ENCODE measurements around the gene MPIG6B.

Gene MPIG6B

GRCh38 chr6:31713991-31714684 is 9.0 kb upstream of the MPIG6B start:
- TF ChIP-seq CEBPB (IDR thresholded peaks at IDR 0.05): no peak

- TF ChIP-seq CEBPB (IDR thresholded peaks at IDR 0.05) (no peak), FOXM1 (IDR thresholded peaks at IDR 0.05; ENCODE audit: borderline replicate concordance, low read depth) (no peak), USF1 (IDR thresholded peaks at IDR 0.05) (no peak), EP300 (IDR thresholded peaks at IDR 0.05; ENCODE audit: borderline replicate concordance) (no peak), EGR1 (IDR thresholded peaks at IDR 0.05) (no peak), REST (IDR thresholded peaks at IDR 0.05; ENCODE audit: low read depth) (no peak), TEAD4 (IDR thresholded peaks at IDR 0.05) (no peak), RAD21 (IDR thresholded peaks at IDR 0.05; ENCODE audit: low read depth) (no peak)
Observed at GRCh38 chr6:31715022-31715958, 7.9 kb upstream of the MPIG6B start, which contains the start of gene LY6G6D. Gene LY6G6D (plus strand): TSS chr6:31715348. CDS start chr6:31715356, 8 bp downstream.

- TF ChIP-seq MAX (IDR thresholded peaks at IDR 0.05): no peak
- no peak for TF ChIP-seq EP300 (IDR thresholded peaks at IDR 0.05; ENCODE audit: borderline replicate concordance)
- TF ChIP-seq FOXM1 (IDR thresholded peaks at IDR 0.05; ENCODE audit: borderline replicate concordance, low read depth): no peak
- TF ChIP-seq YY1 (IDR thresholded peaks at IDR 0.05; ENCODE audit: low read depth): no peak
- no peak for TF ChIP-seq TAF1 (IDR thresholded peaks at IDR 0.05; ENCODE audit: low read depth)
- no peak for TF ChIP-seq REST (IDR thresholded peaks at IDR 0.05; ENCODE audit: low read depth)
- no peak for TF ChIP-seq CEBPB (IDR thresholded peaks at IDR 0.05)
- no peak for TF ChIP-seq CREB1 (IDR thresholded peaks at IDR 0.05; ENCODE audit: low read depth)
- TF ChIP-seq ZBTB7A (IDR thresholded peaks at IDR 0.05; ENCODE audit: low read depth): no peak
- no peak for TF ChIP-seq RAD21 (IDR thresholded peaks at IDR 0.05; ENCODE audit: low read depth)
- TF ChIP-seq TCF12 (IDR thresholded peaks at IDR 0.05; ENCODE audit: low read depth): no peak
- no peak for TF ChIP-seq EGR1 (IDR thresholded peaks at IDR 0.05)
- TF ChIP-seq USF1 (IDR thresholded peaks at IDR 0.05): no peak
- no peak for TF ChIP-seq TEAD4 (IDR thresholded peaks at IDR 0.05)
- no peak for TF ChIP-seq NFIC (IDR thresholded peaks at IDR 0.05)
Observed at GRCh38 chr6:31717499-31718222, 5.5 kb upstream of the MPIG6B start.

GRCh38 chr6:31718265-31718664 is 4.9 kb upstream of the MPIG6B start:
- TF ChIP-seq CREB1 (IDR thresholded peaks at IDR 0.05; ENCODE audit: low read depth) (no peak), TEAD4 (IDR thresholded peaks at IDR 0.05) (peak; percentile 70), YY1 (IDR thresholded peaks at IDR 0.05; ENCODE audit: low read depth) (peak; percentile 74), MAX (IDR thresholded peaks at IDR 0.05) (peak; percentile 28; the same call in 1 of the 2 replicates), USF1 (IDR thresholded peaks at IDR 0.05) (no peak), FOXM1 (IDR thresholded peaks at IDR 0.05; ENCODE audit: borderline replicate concordance, low read depth) (no peak), REST (IDR thresholded peaks at IDR 0.05; ENCODE audit: low read depth) (no peak), TCF12 (IDR thresholded peaks at IDR 0.05; ENCODE audit: low read depth) (peak; percentile 77), TAF1 (IDR thresholded peaks at IDR 0.05; ENCODE audit: low read depth) (no peak), EP300 (IDR thresholded peaks at IDR 0.05; ENCODE audit: borderline replicate concordance) (peak; percentile 51; the same call in 1 of the 2 replicates), NFIC (IDR thresholded peaks at IDR 0.05) (peak; percentile 58; the same call in 1 of the 2 replicates)
